CD4-positive, CD25-positive, alpha-beta regulatory T cell (primary cell): ENCODE data around the gene C12orf50. TPM values are rescaled to one million over a fixed set of nuclear protein-coding genes. Genes with fewer than 3 reads are reported as not detected.

Source experiments
- ATAC-seq, 2 donors: fragments of 150-1000 bp; cut with Tn5 transposase; one replicate each; pipeline ENCODE4 v1.10.0; 2021; ENCODE audit warnings: low read depth in 2 of 2, moderate number of reproducible peaks in 2 of 2, moderate library complexity in 1 of 2
- DNase-seq, 3 donors: peaks; one replicate each; pipeline versions ENCODE4 v3.0.0 to v3.0.0-alpha.2; 2012 to 2022; ENCODE audit warnings: mixed read lengths in 1 of 3
- H3K27ac ChIP-seq: one replicate; pipeline ENCODE4 v1.7.0; 2013; ENCODE audit warnings: mild to moderate bottlenecking, low read length; ENCODE audit not compliant: insufficient read depth, poor library complexity, severe bottlenecking
- H3K27me3 ChIP-seq: one replicate; pipeline ENCODE4 v1.7.0; 2013; ENCODE audit warnings: low read length; ENCODE audit not compliant: control insufficient read depth, insufficient read depth
- H3K36me3 ChIP-seq: one replicate; pipeline ENCODE4 v1.7.0; 2013; ENCODE audit warnings: mild to moderate bottlenecking, low read length, moderate library complexity; ENCODE audit not compliant: control insufficient read depth, insufficient read depth
- H3K4me1 ChIP-seq: 2 replicates; pipeline ENCODE4 v1.7.0; 2013; ENCODE audit warnings: mild to moderate bottlenecking, low read length; ENCODE audit not compliant: insufficient read depth, control insufficient read depth, poor library complexity, severe bottlenecking
- H3K4me3 ChIP-seq: one replicate; pipeline ENCODE4 v1.7.0; 2013; ENCODE audit warnings: low read depth, mild to moderate bottlenecking, low read length, moderate library complexity
- H3K9me3 ChIP-seq, 2 experiments: 1 replicate in 1 of 2; 2 replicates in 1 of 2; pipeline ENCODE4 v1.7.0; 2013; ENCODE audit warnings: low read length in 2 of 2, mild to moderate bottlenecking in 1 of 2, moderate library complexity in 1 of 2; ENCODE audit not compliant: control insufficient read depth in 2 of 2
- H3K27ac Mint-ChIP-seq, 3 donors: one replicate each; pipeline ENCODE4 v1.8.0; 2020 to 2022; ENCODE audit warnings: mild to moderate bottlenecking in 3 of 3, mixed read lengths in 3 of 3, moderate library complexity in 2 of 3
- H3K27me3 Mint-ChIP-seq: one replicate; pipeline ENCODE4 v1.8.0; 2022; ENCODE audit warnings: mild to moderate bottlenecking, mixed read lengths
- H3K36me3 Mint-ChIP-seq: one replicate; pipeline ENCODE4 v1.8.0; 2020; ENCODE audit warnings: mixed read lengths
- H3K4me1 Mint-ChIP-seq, 4 donors: one replicate each; pipeline ENCODE4 v1.8.0; 2020 to 2022; ENCODE audit warnings: mixed read lengths in 4 of 4, mild to moderate bottlenecking in 1 of 4
- H3K4me3 Mint-ChIP-seq, 4 donors: one replicate each; pipeline ENCODE4 v1.8.0; 2020 to 2022; ENCODE audit warnings: mild to moderate bottlenecking in 4 of 4, mixed read lengths in 4 of 4, moderate library complexity in 3 of 4
- H3K9me3 Mint-ChIP-seq, 7 donors: one replicate each; pipeline ENCODE4 v1.8.0; 2020 to 2022; ENCODE audit warnings: mixed read lengths in 7 of 7, mild to moderate bottlenecking in 3 of 7, moderate library complexity in 2 of 7
- polyA plus RNA-seq, 4 donors: library from polyadenylated mRNA; unstranded; fragments of 300-500 nt; fragmentation: Illumina TruSeq; gene quantifications; one replicate each; pipeline ENCODE4 v1.2.3, GENCODE V29; 2021
- total RNA-seq: library from RNA; stranded (reverse); gene quantifications from one replicate; pipeline ENCODE4 v1.2.3, GENCODE V29; 2022

Gene C12orf50
- total RNA-seq (0.15 TPM), polyA plus RNA-seq (not detected)

GRCh38 chr12:88029093-88029665, at the start of gene C12orf50:
Gene C12orf50, minus strand, starts transcription at chr12:88029401. Its CDS starts 2,439 bp downstream, at chr12:88026962.
- Mint-ChIP-seq H3K4me1 (peaks cover 0 to 5% (median 0%) of the 10 kb centered on the region in 4 donors), H3K9me3 (no peaks in the 10 kb centered on the region), H3K27me3 (peaks cover 15% of the 10 kb centered on the region), H3K36me3 (no peaks in the 10 kb centered on the region), H3K27ac (no peak within 1 kb of the TSS), H3K4me3 (peak within 1 kb of the TSS in 1 of 4 donors; percentile 23)
- Histone ChIP-seq H3K36me3 (no peaks in the 10 kb centered on the region), H3K9me3 (no peaks in the 10 kb centered on the region), H3K4me1 (no peaks in the 10 kb centered on the region), H3K27me3 (no peaks in the 10 kb centered on the region), H3K4me3 (no peak within 1 kb of the TSS), H3K27ac (no peak within 1 kb of the TSS)
- ATAC-seq = no peak
- DNase-seq = no peak

- Histone ChIP-seq H3K36me3 (peaks cover 21% of the 10 kb centered on the region), H3K4me3 (no peak overlapping the region), H3K27ac (no peak overlapping the region), H3K27me3 (no peaks in the 10 kb centered on the region), H3K4me1 (no peaks in the 10 kb centered on the region), H3K9me3 (no peaks in the 10 kb centered on the region)
- H3K9me3 Mint-ChIP-seq = no peaks in the 10 kb centered on the region
- no peak overlapping the region for H3K4me3 Mint-ChIP-seq
- H3K4me1 Mint-ChIP-seq = peaks cover 0 to 15% (median 8%) of the 10 kb centered on the region in 4 donors
- DNase-seq = no peak
- no peak overlapping the region for H3K27ac Mint-ChIP-seq
- ATAC-seq = no peak
- no peaks in the 10 kb centered on the region for H3K27me3 Mint-ChIP-seq
- H3K36me3 Mint-ChIP-seq = peaks cover 42% of the 10 kb centered on the region
Observed at GRCh38 chr12:88067301-88067700, 38.1 kb upstream of the C12orf50 start.

GRCh38 chr12:88063375-88063774, 34.2 kb upstream of the C12orf50 start:
- Histone ChIP-seq H3K27ac (no peak overlapping the region), H3K4me1 (no peaks in the 10 kb centered on the region), H3K4me3 (no peak overlapping the region), H3K9me3 (no peaks in the 10 kb centered on the region), H3K27me3 (no peaks in the 10 kb centered on the region), H3K36me3 (peaks cover 21% of the 10 kb centered on the region)
- Mint-ChIP-seq H3K27me3 (no peaks in the 10 kb centered on the region), H3K4me3 (no peak overlapping the region), H3K4me1 (peaks cover 0 to 15% (median 8%) of the 10 kb centered on the region in 4 donors), H3K36me3 (peaks cover 34% of the 10 kb centered on the region), H3K27ac (peak overlapping the region in 2 of 3 donors; percentile 2 to 3), H3K9me3 (no peaks in the 10 kb centered on the region)
- peak in 1 of 3 donors; percentile 48 for DNase-seq
- ATAC-seq = no peak

- Histone ChIP-seq H3K9me3 (no peaks in the 10 kb centered on the region), H3K4me1 (no peaks in the 10 kb centered on the region), H3K27ac (no peak overlapping the region), H3K36me3 (peaks cover 26% of the 10 kb centered on the region), H3K27me3 (no peaks in the 10 kb centered on the region), H3K4me3 (no peak overlapping the region)
- Mint-ChIP-seq H3K4me3 (no peak overlapping the region), H3K4me1 (peaks cover 0 to 15% (median 7%) of the 10 kb centered on the region in 4 donors), H3K36me3 (peaks cover 40% of the 10 kb centered on the region), H3K27ac (no peak overlapping the region), H3K9me3 (no peaks in the 10 kb centered on the region), H3K27me3 (no peaks in the 10 kb centered on the region)
- no peak for DNase-seq
- ATAC-seq = no peak
Observed at GRCh38 chr12:88062474-88062873, 33.3 kb upstream of the C12orf50 start.

GRCh38 chr12:88058719-88059077, 29.5 kb upstream of the C12orf50 start:
- Histone ChIP-seq H3K4me1 (no peaks in the 10 kb centered on the region), H3K27me3 (no peaks in the 10 kb centered on the region), H3K27ac (no peak overlapping the region), H3K4me3 (no peak overlapping the region), H3K9me3 (no peaks in the 10 kb centered on the region), H3K36me3 (peaks cover 34% of the 10 kb centered on the region)
- Mint-ChIP-seq H3K36me3 (peaks cover 45% of the 10 kb centered on the region), H3K27me3 (no peaks in the 10 kb centered on the region), H3K4me1 (peaks cover 0 to 11% (median 3%) of the 10 kb centered on the region in 4 donors), H3K9me3 (no peaks in the 10 kb centered on the region), H3K4me3 (no peak overlapping the region), H3K27ac (peak overlapping the region in 1 of 3 donors; percentile 39)
- no peak for DNase-seq
- ATAC-seq = no peak

GRCh38 chr12:88057994-88058718, 29.0 kb upstream of the C12orf50 start:
- Histone ChIP-seq H3K4me1 (no peaks in the 10 kb centered on the region), H3K27me3 (no peaks in the 10 kb centered on the region), H3K9me3 (no peaks in the 10 kb centered on the region), H3K4me3 (no peak overlapping the region), H3K27ac (no peak overlapping the region), H3K36me3 (peaks cover 34% of the 10 kb centered on the region)
- H3K4me1 Mint-ChIP-seq = peaks cover 0 to 6% (median 0%) of the 10 kb centered on the region in 4 donors
- H3K9me3 Mint-ChIP-seq = no peaks in the 10 kb centered on the region
- no peak overlapping the region for H3K4me3 Mint-ChIP-seq
- ATAC-seq (no peak), DNase-seq (no peak)
- H3K27me3 Mint-ChIP-seq = no peaks in the 10 kb centered on the region
- peak overlapping the region in 1 of 3 donors; percentile 39 for H3K27ac Mint-ChIP-seq
- peaks cover 42% of the 10 kb centered on the region for H3K36me3 Mint-ChIP-seq

- H3K4me3 Mint-ChIP-seq = no peak overlapping the region
- H3K9me3 ChIP-seq = no peaks in the 10 kb centered on the region
- peaks cover 30% of the 10 kb centered on the region for H3K36me3 Mint-ChIP-seq
- peaks cover 34% of the 10 kb centered on the region for H3K36me3 ChIP-seq
- peak overlapping the region in 1 of 3 donors; percentile 68 for H3K27ac Mint-ChIP-seq
- ATAC-seq = no peak
- H3K9me3 Mint-ChIP-seq = no peaks in the 10 kb centered on the region
- no peaks in the 10 kb centered on the region for H3K27me3 Mint-ChIP-seq
- no peaks in the 10 kb centered on the region for H3K4me1 ChIP-seq
- DNase-seq = no peak
- no peaks in the 10 kb centered on the region for H3K4me1 Mint-ChIP-seq
- no peak overlapping the region for H3K27ac ChIP-seq
- no peak overlapping the region for H3K4me3 ChIP-seq
- H3K27me3 ChIP-seq = no peaks in the 10 kb centered on the region
Observed at GRCh38 chr12:88056571-88056970, 27.4 kb upstream of the C12orf50 start.

- Histone ChIP-seq H3K4me3 (no peak overlapping the region), H3K4me1 (no peaks in the 10 kb centered on the region), H3K36me3 (peaks cover 49% of the 10 kb centered on the region), H3K27me3 (no peaks in the 10 kb centered on the region), H3K27ac (no peak overlapping the region), H3K9me3 (no peaks in the 10 kb centered on the region)
- H3K27ac Mint-ChIP-seq = peak overlapping the region in 1 of 3 donors; percentile 74
- DNase-seq = peak in 2 of 3 donors; percentile 10 to 43
- H3K27me3 Mint-ChIP-seq = no peaks in the 10 kb centered on the region
- no peaks in the 10 kb centered on the region for H3K9me3 Mint-ChIP-seq
- no peak for ATAC-seq
- H3K4me1 Mint-ChIP-seq = peaks cover 0 to 2% (median 0%) of the 10 kb centered on the region in 4 donors
- peaks cover 16% of the 10 kb centered on the region for H3K36me3 Mint-ChIP-seq
- no peak overlapping the region for H3K4me3 Mint-ChIP-seq
Observed at GRCh38 chr12:88052686-88053085, 23.5 kb upstream of the C12orf50 start.
